Measurements from ENCODE around the gene RPL12. TPM values are rescaled to one million over a fixed set of nuclear protein-coding genes. Genes with fewer than 3 reads are reported as not detected.

The RPL12 gene
- total and polyA plus RNA-seq, 9 of the 15 experiments (the other 6 are each of a cell fraction or from before 2014, with no cell fraction given), result 1,614 to 4,558 (median 2,531) TPM

DNA sequence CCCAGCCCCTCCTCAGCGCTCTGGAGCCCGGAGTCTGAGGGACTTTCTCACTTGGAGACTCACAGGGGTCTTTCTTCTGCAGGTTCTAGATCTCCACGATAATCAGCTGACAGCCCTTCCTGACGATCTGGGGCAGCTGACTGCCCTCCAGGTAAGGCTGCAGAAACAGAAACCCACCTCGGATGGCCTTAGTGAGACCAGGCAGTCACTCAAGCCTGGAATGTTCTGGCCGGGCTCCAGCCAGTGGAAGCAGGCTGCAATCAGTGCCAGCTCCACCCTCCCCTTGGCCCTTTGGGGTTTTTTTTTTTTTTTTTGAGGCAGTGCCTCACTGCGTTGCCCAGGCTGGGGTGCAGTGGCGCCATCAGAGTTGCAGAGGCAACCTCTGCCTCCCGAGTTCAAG, 7.7 kb upstream of the RPL12 start:
- in situ Hi-C loops (cut with MboI), result no loop called here
- WGBS (ENCODE audit: insufficient coverage, low coverage, missing lambda C conversion rate), result 82% methylated on average over 9 of the region's 9 CpGs
- Histone ChIP-seq H2AFZ (ENCODE audit: low read depth, low read length) (no peak overlapping the region), H3K9me1 (ENCODE audit: control insufficient read depth, insufficient read depth, low read length) (peaks cover 3% of the 10 kb centered on the region), H4K20me1 (replicated peaks; ENCODE audit: control insufficient read depth, insufficient read depth, low read length) (no peaks in the 10 kb centered on the region), H3K27me3 (ENCODE audit: control insufficient read depth in 2 of 2, insufficient read depth in 2 of 2, low read length in 2 of 2) (no peaks in the 10 kb centered on the region), H3K4me3 (no peak overlapping the region), H3K4me1 (replicated peaks in 1 of 2; ENCODE audit: control insufficient read depth in 2 of 2, insufficient read depth in 2 of 2, low read length in 2 of 2) (peaks cover 9 to 10% of the 10 kb centered on the region in 2 experiments; a peak in 4 of 5 replicates), H3K4me2 (ENCODE audit: insufficient read depth, low read length) (no peak overlapping the region), H3K27ac (ENCODE audit: extremely low read depth, low read depth, low read length) (no peak overlapping the region), H3K9ac (ENCODE audit: insufficient read depth in 1 of 2, low read depth in 2 of 2, low read length in 2 of 2) (no peak overlapping the region), H3K9me3 (replicated peaks; ENCODE audit: control insufficient read depth, insufficient read depth, low read depth, low read length) (no peaks in the 10 kb centered on the region), H3K36me3 (ENCODE audit: control insufficient read depth, insufficient read depth, low read length) (peaks cover 43% of the 10 kb centered on the region; the same call in 2 of the 3 replicates), H3K79me2 (ENCODE audit: control insufficient read depth, insufficient read depth, low read length) (no peaks in the 10 kb centered on the region)
- intact Hi-C loops (cut with micrococcal nuclease), result no loop called here
- DNase-seq (ENCODE audit: extremely low read depth in 1 of 4, low spot score in 3 of 4), result no peak
- FAIRE-seq, result no peak
- ATAC-seq, result no peak
- BruUV-seq (replicated peaks), result no TSS peak
- CTCF ChIA-PET (ENCODE audit: low intra/inter-chr PET ratio), result no interaction called here
- POLR2A ChIA-PET, result interaction anchor here (0.5 to 0.7 kb wide), 2 partner anchors 17 to 600 kb away, joined by 3 read pairs; no protein-coding TSS in a partner anchor
- TF ChIP-seq, protein P1, sequence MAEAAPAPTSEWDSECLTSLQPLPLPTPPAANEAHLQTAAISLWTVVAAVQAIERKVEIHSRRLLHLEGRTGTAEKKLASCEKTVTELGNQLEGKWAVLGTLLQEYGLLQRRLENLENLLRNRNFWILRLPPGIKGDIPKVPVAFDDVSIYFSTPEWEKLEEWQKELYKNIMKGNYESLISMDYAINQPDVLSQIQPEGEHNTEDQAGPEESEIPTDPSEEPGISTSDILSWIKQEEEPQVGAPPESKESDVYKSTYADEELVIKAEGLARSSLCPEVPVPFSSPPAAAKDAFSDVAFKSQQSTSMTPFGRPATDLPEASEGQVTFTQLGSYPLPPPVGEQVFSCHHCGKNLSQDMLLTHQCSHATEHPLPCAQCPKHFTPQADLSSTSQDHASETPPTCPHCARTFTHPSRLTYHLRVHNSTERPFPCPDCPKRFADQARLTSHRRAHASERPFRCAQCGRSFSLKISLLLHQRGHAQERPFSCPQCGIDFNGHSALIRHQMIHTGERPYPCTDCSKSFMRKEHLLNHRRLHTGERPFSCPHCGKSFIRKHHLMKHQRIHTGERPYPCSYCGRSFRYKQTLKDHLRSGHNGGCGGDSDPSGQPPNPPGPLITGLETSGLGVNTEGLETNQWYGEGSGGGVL (CRISPR knock-in tag; IDR thresholded peaks at IDR 0.05), result no peak
- TF ChIP-seq, protein P2, sequence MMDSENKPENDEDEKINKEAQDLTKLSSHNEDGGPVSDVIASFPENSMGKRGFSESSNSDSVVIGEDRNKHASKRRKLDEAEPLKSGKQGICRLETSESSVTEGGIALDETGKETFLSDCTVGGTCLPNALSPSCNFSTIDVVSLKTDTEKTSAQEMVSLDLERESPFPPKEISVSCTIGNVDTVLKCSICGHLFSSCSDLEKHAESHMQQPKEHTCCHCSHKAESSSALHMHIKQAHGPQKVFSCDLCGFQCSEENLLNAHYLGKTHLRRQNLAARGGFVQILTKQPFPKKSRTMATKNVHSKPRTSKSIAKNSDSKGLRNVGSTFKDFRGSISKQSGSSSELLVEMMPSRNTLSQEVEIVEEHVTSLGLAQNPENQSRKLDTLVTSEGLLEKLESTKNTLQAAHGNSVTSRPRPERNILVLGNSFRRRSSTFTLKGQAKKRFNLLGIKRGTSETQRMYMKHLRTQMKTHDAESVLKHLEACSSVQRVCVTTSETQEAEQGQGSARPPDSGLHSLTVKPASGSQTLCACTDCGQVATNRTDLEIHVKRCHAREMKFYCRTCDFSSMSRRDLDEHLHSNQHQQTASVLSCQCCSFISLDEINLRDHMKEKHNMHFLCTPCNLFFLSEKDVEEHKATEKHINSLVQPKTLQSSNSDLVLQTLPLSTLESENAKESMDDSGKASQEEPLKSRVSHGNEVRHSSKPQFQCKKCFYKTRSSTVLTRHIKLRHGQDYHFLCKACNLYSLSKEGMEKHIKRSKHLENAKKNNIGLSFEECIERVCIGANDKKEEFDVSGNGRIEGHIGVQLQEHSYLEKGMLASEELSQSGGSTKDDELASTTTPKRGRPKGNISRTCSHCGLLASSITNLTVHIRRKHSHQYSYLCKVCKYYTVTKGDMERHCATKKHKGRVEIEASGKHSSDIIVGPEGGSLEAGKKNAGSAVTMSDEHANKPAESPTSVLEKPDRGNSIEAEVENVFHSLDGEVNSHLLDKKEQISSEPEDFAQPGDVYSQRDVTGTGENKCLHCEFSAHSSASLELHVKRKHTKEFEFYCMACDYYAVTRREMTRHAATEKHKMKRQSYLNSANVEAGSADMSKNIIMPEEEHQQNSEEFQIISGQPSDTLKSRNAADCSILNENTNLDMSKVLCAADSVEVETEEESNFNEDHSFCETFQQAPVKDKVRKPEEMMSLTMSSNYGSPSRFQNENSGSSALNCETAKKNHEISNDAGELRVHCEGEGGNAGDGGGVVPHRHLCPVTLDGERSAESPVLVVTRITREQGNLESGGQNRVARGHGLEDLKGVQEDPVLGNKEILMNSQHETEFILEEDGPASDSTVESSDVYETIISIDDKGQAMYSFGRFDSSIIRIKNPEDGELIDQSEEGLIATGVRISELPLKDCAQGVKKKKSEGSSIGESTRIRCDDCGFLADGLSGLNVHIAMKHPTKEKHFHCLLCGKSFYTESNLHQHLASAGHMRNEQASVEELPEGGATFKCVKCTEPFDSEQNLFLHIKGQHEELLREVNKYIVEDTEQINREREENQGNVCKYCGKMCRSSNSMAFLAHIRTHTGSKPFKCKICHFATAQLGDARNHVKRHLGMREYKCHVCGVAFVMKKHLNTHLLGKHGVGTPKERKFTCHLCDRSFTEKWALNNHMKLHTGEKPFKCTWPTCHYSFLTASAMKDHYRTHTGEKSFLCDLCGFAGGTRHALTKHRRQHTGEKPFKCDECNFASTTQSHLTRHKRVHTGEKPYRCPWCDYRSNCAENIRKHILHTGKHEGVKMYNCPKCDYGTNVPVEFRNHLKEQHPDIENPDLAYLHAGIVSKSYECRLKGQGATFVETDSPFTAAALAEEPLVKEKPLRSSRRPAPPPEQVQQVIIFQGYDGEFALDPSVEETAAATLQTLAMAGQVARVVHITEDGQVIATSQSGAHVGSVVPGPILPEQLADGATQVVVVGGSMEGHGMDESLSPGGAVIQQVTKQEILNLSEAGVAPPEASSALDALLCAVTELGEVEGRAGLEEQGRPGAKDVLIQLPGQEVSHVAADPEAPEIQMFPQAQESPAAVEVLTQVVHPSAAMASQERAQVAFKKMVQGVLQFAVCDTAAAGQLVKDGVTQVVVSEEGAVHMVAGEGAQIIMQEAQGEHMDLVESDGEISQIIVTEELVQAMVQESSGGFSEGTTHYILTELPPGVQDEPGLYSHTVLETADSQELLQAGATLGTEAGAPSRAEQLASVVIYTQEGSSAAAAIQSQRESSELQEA (IDR thresholded peaks at IDR 0.05; ENCODE audit: low read depth), result no peak
- TF ChIP-seq, protein P3, sequence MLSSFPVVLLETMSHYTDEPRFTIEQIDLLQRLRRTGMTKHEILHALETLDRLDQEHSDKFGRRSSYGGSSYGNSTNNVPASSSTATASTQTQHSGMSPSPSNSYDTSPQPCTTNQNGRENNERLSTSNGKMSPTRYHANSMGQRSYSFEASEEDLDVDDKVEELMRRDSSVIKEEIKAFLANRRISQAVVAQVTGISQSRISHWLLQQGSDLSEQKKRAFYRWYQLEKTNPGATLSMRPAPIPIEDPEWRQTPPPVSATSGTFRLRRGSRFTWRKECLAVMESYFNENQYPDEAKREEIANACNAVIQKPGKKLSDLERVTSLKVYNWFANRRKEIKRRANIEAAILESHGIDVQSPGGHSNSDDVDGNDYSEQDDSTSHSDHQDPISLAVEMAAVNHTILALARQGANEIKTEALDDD (IDR thresholded peaks at IDR 0.05), result no peak
- TF ChIP-seq ZBTB17 (CRISPR knock-in tag; IDR thresholded peaks at IDR 0.05) (no peak), RFX7 (CRISPR knock-in tag; IDR thresholded peaks at IDR 0.05) (no peak), PRMT5 (CRISPR knock-in tag; IDR thresholded peaks at IDR 0.05) (no peak)
- TF ChIP-seq, protein P4, sequence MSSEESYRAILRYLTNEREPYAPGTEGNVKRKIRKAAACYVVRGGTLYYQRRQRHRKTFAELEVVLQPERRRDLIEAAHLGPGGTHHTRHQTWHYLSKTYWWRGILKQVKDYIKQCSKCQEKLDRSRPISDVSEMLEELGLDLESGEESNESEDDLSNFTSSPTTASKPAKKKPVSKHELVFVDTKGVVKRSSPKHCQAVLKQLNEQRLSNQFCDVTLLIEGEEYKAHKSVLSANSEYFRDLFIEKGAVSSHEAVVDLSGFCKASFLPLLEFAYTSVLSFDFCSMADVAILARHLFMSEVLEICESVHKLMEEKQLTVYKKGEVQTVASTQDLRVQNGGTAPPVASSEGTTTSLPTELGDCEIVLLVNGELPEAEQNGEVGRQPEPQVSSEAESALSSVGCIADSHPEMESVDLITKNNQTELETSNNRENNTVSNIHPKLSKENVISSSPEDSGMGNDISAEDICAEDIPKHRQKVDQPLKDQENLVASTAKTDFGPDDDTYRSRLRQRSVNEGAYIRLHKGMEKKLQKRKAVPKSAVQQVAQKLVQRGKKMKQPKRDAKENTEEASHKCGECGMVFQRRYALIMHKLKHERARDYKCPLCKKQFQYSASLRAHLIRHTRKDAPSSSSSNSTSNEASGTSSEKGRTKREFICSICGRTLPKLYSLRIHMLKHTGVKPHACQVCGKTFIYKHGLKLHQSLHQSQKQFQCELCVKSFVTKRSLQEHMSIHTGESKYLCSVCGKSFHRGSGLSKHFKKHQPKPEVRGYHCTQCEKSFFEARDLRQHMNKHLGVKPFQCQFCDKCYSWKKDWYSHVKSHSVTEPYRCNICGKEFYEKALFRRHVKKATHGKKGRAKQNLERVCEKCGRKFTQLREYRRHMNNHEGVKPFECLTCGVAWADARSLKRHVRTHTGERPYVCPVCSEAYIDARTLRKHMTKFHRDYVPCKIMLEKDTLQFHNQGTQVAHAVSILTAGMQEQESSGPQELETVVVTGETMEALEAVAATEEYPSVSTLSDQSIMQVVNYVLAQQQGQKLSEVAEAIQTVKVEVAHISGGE (CRISPR knock-in tag; IDR thresholded peaks at IDR 0.05), result no peak

All from K562 (cell line).